CD4-positive, alpha-beta T cell (primary cell): ENCODE measurements around the gene TBC1D22A. TPM values are rescaled to one million over a fixed set of nuclear protein-coding genes. Genes with fewer than 3 reads are reported as not detected.

Source experiments
- ATAC-seq: fragments of 200-7000 bp; cut with Tn5 transposase; one replicate; pipeline ENCODE4 v1.10.0; 2022; ENCODE audit warnings: mild to moderate bottlenecking; ENCODE audit not compliant: poor library complexity
- CTCF ChIA-PET: fragments of 350-600 bp; sonication (Branson Sonifier 250); formaldehyde crosslinking; loops from one replicate; lab custom pipeline; 2021; ENCODE audit warnings: antibody characterized with exemption, inconsistent platforms; lab: Charles Lee
- POLR2A ChIA-PET: fragments of 350-600 bp; sonication (Branson Sonifier 250); formaldehyde crosslinking; loops from one replicate; lab custom pipeline; 2021; ENCODE audit warnings: antibody characterized with exemption, inconsistent platforms; lab: Charles Lee
- DNase-seq, 14 experiments: peaks; one replicate each; pipeline ENCODE4 v3.0.0-alpha.2; 2013 to 2020; ENCODE audit warnings: mixed read lengths in 2 of 14
- H3K27ac ChIP-seq, 2 donors: one replicate each; pipeline versions ENCODE4 v1.5.1 to v1.7.0; 2013; ENCODE audit warnings: low read length in 2 of 2, low read depth in 1 of 2, mild to moderate bottlenecking in 1 of 2
- H3K27me3 ChIP-seq, 2 experiments: 1 replicate in 1 of 2; 2 replicates in 1 of 2; pipeline versions ENCODE4 v1.6.1 to v1.7.0; 2013; ENCODE audit warnings: low read length in 2 of 2, control low read depth in 1 of 2, mild to moderate bottlenecking in 1 of 2, moderate library complexity in 1 of 2; ENCODE audit not compliant: insufficient read depth in 2 of 2, control insufficient read depth in 1 of 2
- H3K36me3 ChIP-seq: one replicate; pipeline ENCODE4 v1.6.1; 2013; ENCODE audit warnings: low read length, control low read depth; ENCODE audit not compliant: insufficient read depth
- H3K4me1 ChIP-seq: one replicate; pipeline ENCODE4 v1.6.1; 2013; ENCODE audit warnings: low read length, control low read depth; ENCODE audit not compliant: insufficient read depth
- H3K4me3 ChIP-seq: one replicate; pipeline ENCODE4 v1.5.1; 2013; ENCODE audit warnings: mild to moderate bottlenecking, low read length, moderate library complexity
- H3K9me3 ChIP-seq, 2 experiments: 1 replicate in 1 of 2; 2 replicates in 1 of 2; pipeline versions ENCODE4 v1.6.1 to v1.7.0; 2013; ENCODE audit warnings: low read length in 2 of 2, mild to moderate bottlenecking in 2 of 2, control low read depth in 1 of 2, moderate library complexity in 1 of 2; ENCODE audit not compliant: control insufficient read depth in 1 of 2, insufficient read depth in 1 of 2
- H3K27ac Mint-ChIP-seq: one replicate; pipeline ENCODE4 v1.8.0; 2020; ENCODE audit warnings: mixed read lengths
- H3K27me3 Mint-ChIP-seq: one replicate; pipeline ENCODE4 v1.8.0; 2021; ENCODE audit warnings: mixed read lengths
- H3K36me3 Mint-ChIP-seq: one replicate; pipeline ENCODE4 v1.8.0; 2021; ENCODE audit warnings: low read depth, mixed read lengths
- H3K4me1 Mint-ChIP-seq: one replicate; pipeline ENCODE4 v1.8.0; 2021; ENCODE audit warnings: low read depth, mixed read lengths
- H3K4me3 Mint-ChIP-seq: one replicate; pipeline ENCODE4 v1.8.0; 2020; ENCODE audit warnings: mild to moderate bottlenecking, mixed read lengths
- H3K9me3 Mint-ChIP-seq: one replicate; pipeline ENCODE4 v1.8.0; 2020; ENCODE audit warnings: mixed read lengths
- intact Hi-C, 2 experiments: fragments of 100-400 bp; cut with DNase I in 1 of 2; cut with micrococcal nuclease in 1 of 2; formaldehyde crosslinking; loops; one replicate each; pipeline versions ENCODE4 v1.15.1 to v1.9.0; 2023 to 2025; cut with DNase I, micrococcal nuclease
- total RNA-seq, 174 experiments: library from RNA in 2 of 174; stranded (reverse) in 2 of 174; gene quantifications; one replicate each; pipeline ENCODE4 v1.2.3 and lab custom pipeline; 2021 to 2026
- TF ChIP-seq, protein P1 (sequence below): fragments of 200-600 bp; IDR thresholded peaks from one replicate; pipeline ENCODE4 v1.8.0; 2022; ENCODE audit warnings: antibody characterized with exemption, mild to moderate bottlenecking

The TBC1D22A gene
- total RNA-seq, 2 experiments from 2014 or later: 27.1 to 31.7 TPM

DNA sequence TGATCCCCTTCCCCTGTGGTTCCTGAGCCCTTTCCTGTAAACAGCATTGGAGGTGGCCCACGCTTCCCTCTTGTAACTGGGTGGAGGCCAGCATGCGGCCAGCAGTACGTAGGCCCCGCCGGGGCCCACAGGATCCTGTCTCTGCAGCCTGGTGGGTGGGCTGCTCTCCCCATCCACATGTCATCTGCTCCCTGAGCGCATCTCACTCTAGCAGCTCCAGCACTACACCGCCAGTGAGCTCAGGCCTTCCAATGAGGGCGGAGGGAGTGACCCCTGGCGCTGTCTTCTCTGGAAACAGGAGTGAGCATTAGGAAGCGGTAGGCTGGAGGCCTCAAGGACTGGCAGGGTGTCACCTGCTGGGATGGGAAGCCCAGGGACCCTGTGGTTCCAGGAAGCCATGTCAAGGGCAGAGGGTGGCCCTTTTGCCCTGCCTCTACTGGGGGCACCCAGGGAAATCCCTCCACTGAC, 363.9 kb downstream of the TBC1D22A start:
- H3K27ac Mint-ChIP-seq: no peak overlapping the region

DNA sequence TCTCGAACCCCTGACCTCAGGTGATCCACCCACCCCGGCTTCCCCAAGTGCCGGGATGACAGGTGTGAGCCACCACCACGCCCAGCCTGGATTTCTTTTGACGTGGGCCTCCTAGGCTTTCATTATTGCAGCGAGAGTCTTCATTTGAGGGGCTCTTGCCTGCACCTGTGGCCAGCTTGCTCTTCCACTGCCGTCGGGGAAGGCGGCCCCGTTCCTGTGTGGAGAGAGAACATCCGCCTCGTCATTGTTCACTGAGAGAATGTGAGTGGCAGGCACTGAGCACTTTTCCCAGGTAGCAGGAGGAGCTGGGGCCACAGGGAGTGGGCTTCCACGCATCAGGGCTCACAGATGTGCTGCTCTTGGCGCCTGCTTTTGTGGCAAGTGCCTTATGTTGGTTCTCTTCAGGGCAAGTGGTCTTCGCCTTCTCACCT, 365.0 kb downstream of the TBC1D22A start:
- POLR2A ChIA-PET: no interaction called here
- H3K4me3 Mint-ChIP-seq: no peak overlapping the region
- intact Hi-C loops: no loop called here
- Histone ChIP-seq H3K4me3 (no peak overlapping the region), H3K4me1 (no peaks in the 10 kb centered on the region), H3K36me3 (peaks cover 9% of the 10 kb centered on the region), H3K27me3 (no peaks in the 10 kb centered on the region), H3K27ac (no peak overlapping the region), H3K9me3 (no peaks in the 10 kb centered on the region)
- TF ChIP-seq, protein P1, sequence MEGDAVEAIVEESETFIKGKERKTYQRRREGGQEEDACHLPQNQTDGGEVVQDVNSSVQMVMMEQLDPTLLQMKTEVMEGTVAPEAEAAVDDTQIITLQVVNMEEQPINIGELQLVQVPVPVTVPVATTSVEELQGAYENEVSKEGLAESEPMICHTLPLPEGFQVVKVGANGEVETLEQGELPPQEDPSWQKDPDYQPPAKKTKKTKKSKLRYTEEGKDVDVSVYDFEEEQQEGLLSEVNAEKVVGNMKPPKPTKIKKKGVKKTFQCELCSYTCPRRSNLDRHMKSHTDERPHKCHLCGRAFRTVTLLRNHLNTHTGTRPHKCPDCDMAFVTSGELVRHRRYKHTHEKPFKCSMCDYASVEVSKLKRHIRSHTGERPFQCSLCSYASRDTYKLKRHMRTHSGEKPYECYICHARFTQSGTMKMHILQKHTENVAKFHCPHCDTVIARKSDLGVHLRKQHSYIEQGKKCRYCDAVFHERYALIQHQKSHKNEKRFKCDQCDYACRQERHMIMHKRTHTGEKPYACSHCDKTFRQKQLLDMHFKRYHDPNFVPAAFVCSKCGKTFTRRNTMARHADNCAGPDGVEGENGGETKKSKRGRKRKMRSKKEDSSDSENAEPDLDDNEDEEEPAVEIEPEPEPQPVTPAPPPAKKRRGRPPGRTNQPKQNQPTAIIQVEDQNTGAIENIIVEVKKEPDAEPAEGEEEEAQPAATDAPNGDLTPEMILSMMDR: no peak
- no peaks in the 10 kb centered on the region for H3K9me3 Mint-ChIP-seq
- ATAC-seq (no peak), DNase-seq (no peak)
- H3K36me3 Mint-ChIP-seq: peaks cover 4% of the 10 kb centered on the region
- CTCF ChIA-PET: no interaction called here
- no peaks in the 10 kb centered on the region for H3K27me3 Mint-ChIP-seq
- no peak overlapping the region for H3K27ac Mint-ChIP-seq
- no peaks in the 10 kb centered on the region for H3K4me1 Mint-ChIP-seq

More for the DNA sequence above, 363.9 kb downstream of the TBC1D22A start:
- Mint-ChIP-seq H3K4me1 (no peaks in the 10 kb centered on the region), H3K9me3 (no peaks in the 10 kb centered on the region), H3K36me3 (peaks cover 4% of the 10 kb centered on the region), H3K27me3 (no peaks in the 10 kb centered on the region), H3K4me3 (no peak overlapping the region)
- ChIA-PET CTCF (no interaction called here), POLR2A (no interaction called here)
- Histone ChIP-seq H3K27ac (no peak overlapping the region), H3K27me3 (no peaks in the 10 kb centered on the region), H3K9me3 (no peaks in the 10 kb centered on the region), H3K4me1 (no peaks in the 10 kb centered on the region), H3K36me3 (peaks cover 9% of the 10 kb centered on the region), H3K4me3 (no peak overlapping the region)
- no peak for DNase-seq
- intact Hi-C loops: no loop called here
- TF ChIP-seq, protein P1: no peak
- no peak for ATAC-seq

DNA sequence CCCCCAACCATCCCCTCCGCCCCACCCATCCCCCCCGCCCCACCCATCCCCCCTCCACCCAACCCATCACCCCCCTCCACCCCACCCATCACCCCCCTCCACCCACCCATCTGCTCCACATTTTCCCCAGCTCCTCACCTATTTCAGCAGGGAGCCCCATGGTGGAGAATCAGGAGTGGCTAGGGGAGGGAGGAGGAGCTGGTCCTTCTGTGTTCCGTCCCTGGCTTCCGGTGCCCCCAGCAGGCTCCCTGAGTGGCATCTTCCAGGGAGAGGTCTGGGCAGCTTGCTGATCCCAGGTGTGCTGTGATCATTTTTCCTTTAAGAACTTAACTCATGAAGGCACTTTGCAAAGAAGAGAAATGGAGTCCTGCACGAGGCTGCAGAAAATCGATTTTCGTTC, 365.8 kb downstream of the TBC1D22A start:
- Histone ChIP-seq H3K27me3 (no peaks in the 10 kb centered on the region), H3K4me1 (no peaks in the 10 kb centered on the region), H3K9me3 (no peaks in the 10 kb centered on the region), H3K36me3 (peaks cover 9% of the 10 kb centered on the region), H3K4me3 (no peak overlapping the region), H3K27ac (no peak overlapping the region)
- CTCF ChIA-PET: no interaction called here
- intact Hi-C loops: no loop called here
- H3K36me3 Mint-ChIP-seq: peaks cover 4% of the 10 kb centered on the region
- H3K4me3 Mint-ChIP-seq: no peak overlapping the region
- H3K27me3 Mint-ChIP-seq: no peaks in the 10 kb centered on the region
- H3K9me3 Mint-ChIP-seq: no peaks in the 10 kb centered on the region
- no peaks in the 10 kb centered on the region for H3K4me1 Mint-ChIP-seq
- TF ChIP-seq, protein P1: no peak
- ATAC-seq: no peak
- DNase-seq: no peak
- POLR2A ChIA-PET: no interaction called here
- no peak overlapping the region for H3K27ac Mint-ChIP-seq
